Measurements from ENCODE around the gene OSCAR. TPM values are rescaled to one million over a fixed set of nuclear protein-coding genes. Genes with fewer than 3 reads are reported as not detected.

Gene OSCAR
- total and polyA plus RNA-seq, 2 of the 13 experiments (the other 11 are each of a cell fraction or from before 2014, with no cell fraction given) = 1.9 TPM; not detected in 1

DNA sequence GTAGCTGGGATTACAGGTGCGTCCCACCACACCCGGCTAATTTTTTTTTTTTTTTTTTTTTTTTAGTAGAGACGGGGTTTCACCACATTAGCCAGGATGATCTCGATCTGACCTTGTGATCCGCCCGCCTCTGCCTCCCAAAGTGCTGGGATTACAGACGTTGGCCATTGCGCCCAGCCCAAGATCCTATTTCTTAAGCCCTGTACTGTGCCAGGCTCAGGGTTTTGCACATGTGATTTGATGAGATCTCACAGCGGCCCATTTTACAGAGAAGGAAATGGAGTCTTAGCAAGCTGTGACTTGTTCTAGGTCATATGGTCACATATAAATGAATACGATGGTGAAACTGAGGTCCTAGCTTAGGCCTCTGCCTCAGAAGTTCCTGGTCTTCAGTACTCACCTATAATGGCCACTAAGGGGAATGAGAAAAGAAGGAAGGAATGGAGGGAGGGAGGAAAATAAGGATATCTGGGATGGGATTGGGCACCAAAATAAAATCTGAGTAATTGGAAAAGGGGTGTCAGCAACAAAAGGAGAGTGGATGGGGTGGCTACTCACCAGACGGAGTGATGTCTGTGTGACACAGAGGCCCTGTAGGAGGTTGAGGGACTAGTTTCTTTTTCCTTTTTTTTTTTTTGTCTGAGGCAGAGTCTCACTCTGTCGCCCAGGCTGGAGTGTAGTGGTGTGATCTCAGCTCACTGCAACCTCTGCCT is 1.3 kb downstream of the OSCAR start:
- 65% methylated on average over 12 of the region's 12 CpGs for WGBS (ENCODE audit: low lambda C conversion rate)
- no peak overlapping the region for H3K4me2 ChIP-seq (ENCODE audit: low read depth, low read length)
- H4K20me1 ChIP-seq (ENCODE audit: insufficient read depth, low read length) = no peaks in the 10 kb centered on the region
- FAIRE-seq = no peak
- no peak for DNase-seq (ENCODE audit: low spot score)
- BruUV-seq (replicated peaks) = no TSS peak
- no peak overlapping the region for H2AFZ ChIP-seq (ENCODE audit: low read length)
- H3K36me3 ChIP-seq (replicated peaks in 1 of 2; ENCODE audit: control insufficient read depth in 1 of 2, insufficient read depth in 2 of 2, low read length in 2 of 2) = no peaks in the 10 kb centered on the region
- H3K79me2 ChIP-seq (ENCODE audit: insufficient read depth, low read length) = peaks cover 9% of the 10 kb centered on the region
- CTCF ChIA-PET (ENCODE audit: low intra/inter-chr PET ratio, low total read pairs) = no interaction called here
- H3K4me1 ChIP-seq (ENCODE audit: insufficient read depth, low read length) = peaks cover 27% of the 10 kb centered on the region
- no peak for TF ChIP-seq RELA (CRISPR knock-in tag; IDR thresholded peaks at IDR 0.05)
- TF ChIP-seq, protein P1, sequence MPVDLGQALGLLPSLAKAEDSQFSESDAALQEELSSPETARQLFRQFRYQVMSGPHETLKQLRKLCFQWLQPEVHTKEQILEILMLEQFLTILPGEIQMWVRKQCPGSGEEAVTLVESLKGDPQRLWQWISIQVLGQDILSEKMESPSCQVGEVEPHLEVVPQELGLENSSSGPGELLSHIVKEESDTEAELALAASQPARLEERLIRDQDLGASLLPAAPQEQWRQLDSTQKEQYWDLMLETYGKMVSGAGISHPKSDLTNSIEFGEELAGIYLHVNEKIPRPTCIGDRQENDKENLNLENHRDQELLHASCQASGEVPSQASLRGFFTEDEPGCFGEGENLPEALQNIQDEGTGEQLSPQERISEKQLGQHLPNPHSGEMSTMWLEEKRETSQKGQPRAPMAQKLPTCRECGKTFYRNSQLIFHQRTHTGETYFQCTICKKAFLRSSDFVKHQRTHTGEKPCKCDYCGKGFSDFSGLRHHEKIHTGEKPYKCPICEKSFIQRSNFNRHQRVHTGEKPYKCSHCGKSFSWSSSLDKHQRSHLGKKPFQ (CRISPR knock-in tag; IDR thresholded peaks at IDR 0.05; ENCODE audit: insufficient replicate concordance) = no peak
- no peak for TF ChIP-seq ZBTB20 (CRISPR knock-in tag; IDR thresholded peaks at IDR 0.05; ENCODE audit: borderline replicate concordance, low read depth)
- TF ChIP-seq KLF9 (CRISPR knock-in tag; IDR thresholded peaks at IDR 0.05; ENCODE audit: low read depth) = no peak
- TF ChIP-seq, protein P2, sequence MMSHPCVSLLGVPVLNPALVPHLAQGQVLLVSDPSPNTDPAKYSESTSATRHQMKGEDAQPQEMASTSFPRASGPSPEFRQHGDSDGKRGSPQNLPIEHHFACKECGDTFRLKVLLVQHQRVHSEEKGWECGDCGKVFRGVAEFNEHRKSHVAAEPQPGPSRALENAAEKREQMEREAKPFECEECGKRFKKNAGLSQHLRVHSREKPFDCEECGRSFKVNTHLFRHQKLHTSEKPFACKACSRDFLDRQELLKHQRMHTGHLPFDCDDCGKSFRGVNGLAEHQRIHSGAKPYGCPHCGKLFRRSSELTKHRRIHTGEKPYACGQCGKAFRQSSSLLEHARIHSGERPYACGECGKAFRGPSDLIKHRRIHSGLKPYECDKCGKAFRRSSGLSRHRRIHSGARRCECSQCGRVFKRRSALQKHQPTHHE (CRISPR knock-in tag; IDR thresholded peaks at IDR 0.05; ENCODE audit: borderline replicate concordance) = no peak
- no peak for TF ChIP-seq ZNF496 (CRISPR knock-in tag; IDR thresholded peaks at IDR 0.05; ENCODE audit: insufficient replicate concordance)
- no peak for TF ChIP-seq ZNF850 (CRISPR knock-in tag; conservative IDR thresholded peaks at IDR 0.05)
- TF ChIP-seq, protein P3, sequence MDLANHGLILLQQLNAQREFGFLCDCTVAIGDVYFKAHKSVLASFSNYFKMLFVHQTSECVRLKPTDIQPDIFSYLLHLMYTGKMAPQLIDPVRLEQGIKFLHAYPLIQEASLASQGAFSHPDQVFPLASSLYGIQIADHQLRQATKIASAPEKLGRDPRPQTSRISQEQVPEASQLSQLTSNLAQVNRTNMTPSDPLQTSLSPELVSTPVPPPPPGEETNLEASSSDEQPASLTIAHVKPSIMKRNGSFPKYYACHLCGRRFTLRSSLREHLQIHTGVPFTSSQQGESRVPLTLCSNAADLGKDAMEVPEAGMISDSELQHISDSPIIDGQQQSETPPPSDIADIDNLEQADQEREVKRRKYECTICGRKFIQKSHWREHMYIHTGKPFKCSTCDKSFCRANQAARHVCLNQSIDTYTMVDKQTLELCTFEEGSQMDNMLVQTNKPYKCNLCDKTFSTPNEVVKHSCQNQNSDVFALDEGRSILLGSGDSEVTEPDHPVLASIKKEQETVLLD (CRISPR knock-in tag; IDR thresholded peaks at IDR 0.05; ENCODE audit: low read depth) = no peak
- no peak for TF ChIP-seq ATM (IDR thresholded peaks at IDR 0.05; ENCODE audit: borderline replicate concordance)
- TF ChIP-seq SAFB2 (CRISPR knock-in tag; IDR thresholded peaks at IDR 0.05; ENCODE audit: borderline replicate concordance, low read depth) = no peak
- TF ChIP-seq, protein P4, sequence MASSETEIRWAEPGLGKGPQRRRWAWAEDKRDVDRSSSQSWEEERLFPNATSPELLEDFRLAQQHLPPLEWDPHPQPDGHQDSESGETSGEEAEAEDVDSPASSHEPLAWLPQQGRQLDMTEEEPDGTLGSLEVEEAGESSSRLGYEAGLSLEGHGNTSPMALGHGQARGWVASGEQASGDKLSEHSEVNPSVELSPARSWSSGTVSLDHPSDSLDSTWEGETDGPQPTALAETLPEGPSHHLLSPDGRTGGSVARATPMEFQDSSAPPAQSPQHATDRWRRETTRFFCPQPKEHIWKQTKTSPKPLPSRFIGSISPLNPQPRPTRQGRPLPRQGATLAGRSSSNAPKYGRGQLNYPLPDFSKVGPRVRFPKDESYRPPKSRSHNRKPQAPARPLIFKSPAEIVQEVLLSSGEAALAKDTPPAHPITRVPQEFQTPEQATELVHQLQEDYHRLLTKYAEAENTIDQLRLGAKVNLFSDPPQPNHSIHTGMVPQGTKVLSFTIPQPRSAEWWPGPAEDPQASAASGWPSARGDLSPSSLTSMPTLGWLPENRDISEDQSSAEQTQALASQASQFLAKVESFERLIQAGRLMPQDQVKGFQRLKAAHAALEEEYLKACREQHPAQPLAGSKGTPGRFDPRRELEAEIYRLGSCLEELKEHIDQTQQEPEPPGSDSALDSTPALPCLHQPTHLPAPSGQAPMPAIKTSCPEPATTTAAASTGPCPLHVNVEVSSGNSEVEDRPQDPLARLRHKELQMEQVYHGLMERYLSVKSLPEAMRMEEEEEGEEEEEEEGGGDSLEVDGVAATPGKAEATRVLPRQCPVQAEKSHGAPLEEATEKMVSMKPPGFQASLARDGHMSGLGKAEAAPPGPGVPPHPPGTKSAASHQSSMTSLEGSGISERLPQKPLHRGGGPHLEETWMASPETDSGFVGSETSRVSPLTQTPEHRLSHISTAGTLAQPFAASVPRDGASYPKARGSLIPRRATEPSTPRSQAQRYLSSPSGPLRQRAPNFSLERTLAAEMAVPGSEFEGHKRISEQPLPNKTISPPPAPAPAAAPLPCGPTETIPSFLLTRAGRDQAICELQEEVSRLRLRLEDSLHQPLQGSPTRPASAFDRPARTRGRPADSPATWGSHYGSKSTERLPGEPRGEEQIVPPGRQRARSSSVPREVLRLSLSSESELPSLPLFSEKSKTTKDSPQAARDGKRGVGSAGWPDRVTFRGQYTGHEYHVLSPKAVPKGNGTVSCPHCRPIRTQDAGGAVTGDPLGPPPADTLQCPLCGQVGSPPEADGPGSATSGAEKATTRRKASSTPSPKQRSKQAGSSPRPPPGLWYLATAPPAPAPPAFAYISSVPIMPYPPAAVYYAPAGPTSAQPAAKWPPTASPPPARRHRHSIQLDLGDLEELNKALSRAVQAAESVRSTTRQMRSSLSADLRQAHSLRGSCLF (CRISPR knock-in tag; IDR thresholded peaks at IDR 0.05; ENCODE audit: borderline replicate concordance) = no peak
- no peak for TF ChIP-seq KAT2B (IDR thresholded peaks at IDR 0.05; ENCODE audit: borderline replicate concordance, low read depth, low read length)
- TF ChIP-seq ZSCAN20 (CRISPR knock-in tag; IDR thresholded peaks at IDR 0.05; ENCODE audit: borderline replicate concordance) = no peak
- intact Hi-C loops (cut with micrococcal nuclease; ENCODE audit: unreplicated experiment) (no loop called here), in situ Hi-C loops (cut with HindIII; ENCODE audit: extremely low pct_ligation_motif_present, low pct_unique_long_range_greater_than_20kb) (no loop called here)
- POLR2A ChIA-PET = no interaction called here
- H3K9me3 ChIP-seq (ENCODE audit: low read length) = no peaks in the 10 kb centered on the region
- ATAC-seq = no peak
- H3K9ac ChIP-seq (ENCODE audit: insufficient read depth, low read depth, low read length) = no peak overlapping the region
- no peak overlapping the region for H3K27ac ChIP-seq (ENCODE audit: extremely low read length, insufficient read depth, low read length)
- H3K4me3 ChIP-seq (replicated peaks in 1 of 3; ENCODE audit: insufficient read depth in 1 of 3, low read depth in 2 of 3, low read length in 3 of 3) = no peak overlapping the region
- peaks cover 0 to 16% of the 10 kb centered on the region in 2 experiments; a peak in 1 of 5 replicates for H3K27me3 ChIP-seq (ENCODE audit: control insufficient read depth in 1 of 2, insufficient read depth in 2 of 2, low read length in 2 of 2)
